ENCODE results near the gene MRPS33. TPM values are rescaled to one million over a fixed set of nuclear protein-coding genes. Genes with fewer than 3 reads are reported as not detected.
"Not testable (repeated sequence)": the region's sequence is repeated elsewhere in the genome, so short reads cannot be mapped to it uniquely, and the experiment has no call there.

Gene MRPS33
- total RNA-seq, 1 experiment from 2014 or later = 57.1 TPM

DNA sequence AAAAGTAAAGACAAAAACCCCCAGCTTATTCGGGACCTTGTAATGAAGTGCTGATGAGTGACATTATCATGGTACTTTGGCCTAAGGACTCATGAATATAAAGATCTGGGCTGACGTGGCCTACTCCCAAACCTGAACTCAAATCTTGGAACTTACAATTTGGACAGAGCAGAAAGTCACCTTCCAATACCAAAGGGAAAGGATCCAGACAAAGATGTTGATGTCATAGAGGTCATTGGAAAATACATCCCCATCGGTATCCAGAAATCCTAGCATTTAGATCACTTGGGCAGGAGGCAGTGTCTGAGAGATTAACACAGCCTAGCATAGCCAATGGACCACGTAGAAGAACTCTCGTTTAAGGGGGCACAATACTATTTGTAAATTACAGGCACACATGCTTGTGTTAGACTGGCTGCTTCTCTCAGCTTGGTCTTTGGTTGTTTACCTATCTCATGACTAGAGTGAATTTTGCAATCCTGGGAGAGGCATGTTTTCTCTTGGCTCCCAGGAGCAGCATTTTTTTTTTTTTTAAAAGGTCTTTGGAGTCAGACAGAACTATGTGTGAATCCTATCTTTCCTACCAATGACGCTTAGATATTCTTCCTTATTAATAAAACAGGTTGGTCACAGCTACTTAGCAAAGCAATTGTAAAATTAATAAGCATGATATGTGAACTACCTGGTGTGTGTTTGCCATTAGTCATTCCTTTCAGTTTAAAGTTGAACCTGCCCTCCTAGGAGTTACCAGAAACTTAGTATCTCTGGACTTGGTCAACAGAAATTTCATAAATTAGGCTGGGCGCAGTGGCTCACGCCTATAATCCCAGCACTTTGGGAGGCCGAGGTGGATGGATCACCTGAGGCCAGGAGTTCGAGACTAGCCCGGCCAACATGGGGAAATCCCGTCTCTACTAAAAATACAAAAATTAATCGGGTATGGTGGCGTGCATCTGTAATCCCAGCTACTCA lies 27.8 kb upstream of the MRPS33 start:
- BruUV-seq (replicated peaks) = no TSS peak
- ChIA-PET POLR2A (ENCODE audit: unreplicated experiment) (no interaction called here), CTCF (no interaction called here)
- intact Hi-C loops (cut with micrococcal nuclease) = no loop called here
- Histone ChIP-seq H3K79me2 (ENCODE audit: low read length) (no peaks in the 10 kb centered on the region), H3K9ac (ENCODE audit: low read length) (no peak overlapping the region), H3K27ac (ENCODE audit: low read length) (no peak overlapping the region), H4K20me1 (ENCODE audit: low read length) (no peaks in the 10 kb centered on the region), H3K36me3 (ENCODE audit: low read depth, low read length) (no peaks in the 10 kb centered on the region), H2AFZ (ENCODE audit: low read length) (no peak overlapping the region), H3K4me2 (ENCODE audit: low read length) (no peak overlapping the region), H3K9me2 (replicated peaks; ENCODE audit: low read length) (no peaks in the 10 kb centered on the region), H3K9me3 (ENCODE audit: low read length) (no peaks in the 10 kb centered on the region), H3F3A (ENCODE audit: low read length, unreplicated experiment) (no peaks in the 10 kb centered on the region), H3K4me1 (ENCODE audit: insufficient read depth, low read length) (no peaks in the 10 kb centered on the region), H3K27me3 (ENCODE audit: low read length) (peaks cover 31% of the 10 kb centered on the region; the same call in 1 of the 2 replicates), H3K4me3 (ENCODE audit: low read length) (no peak overlapping the region)
- DNase-seq (peak; percentile 27), ATAC-seq (no peak)
- TF ChIP-seq EZH2 (IDR thresholded peaks at IDR 0.05; ENCODE audit: low read length, unreplicated experiment) (no peak), EZH2phosphoT487 (IDR thresholded peaks at IDR 0.05; ENCODE audit: borderline replicate concordance, low read length) (no peak)
- TF ChIP-seq, protein P1, sequence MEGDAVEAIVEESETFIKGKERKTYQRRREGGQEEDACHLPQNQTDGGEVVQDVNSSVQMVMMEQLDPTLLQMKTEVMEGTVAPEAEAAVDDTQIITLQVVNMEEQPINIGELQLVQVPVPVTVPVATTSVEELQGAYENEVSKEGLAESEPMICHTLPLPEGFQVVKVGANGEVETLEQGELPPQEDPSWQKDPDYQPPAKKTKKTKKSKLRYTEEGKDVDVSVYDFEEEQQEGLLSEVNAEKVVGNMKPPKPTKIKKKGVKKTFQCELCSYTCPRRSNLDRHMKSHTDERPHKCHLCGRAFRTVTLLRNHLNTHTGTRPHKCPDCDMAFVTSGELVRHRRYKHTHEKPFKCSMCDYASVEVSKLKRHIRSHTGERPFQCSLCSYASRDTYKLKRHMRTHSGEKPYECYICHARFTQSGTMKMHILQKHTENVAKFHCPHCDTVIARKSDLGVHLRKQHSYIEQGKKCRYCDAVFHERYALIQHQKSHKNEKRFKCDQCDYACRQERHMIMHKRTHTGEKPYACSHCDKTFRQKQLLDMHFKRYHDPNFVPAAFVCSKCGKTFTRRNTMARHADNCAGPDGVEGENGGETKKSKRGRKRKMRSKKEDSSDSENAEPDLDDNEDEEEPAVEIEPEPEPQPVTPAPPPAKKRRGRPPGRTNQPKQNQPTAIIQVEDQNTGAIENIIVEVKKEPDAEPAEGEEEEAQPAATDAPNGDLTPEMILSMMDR (conservative IDR thresholded peaks at IDR 0.05; ENCODE audit: low read depth, low read length) = no peak

DNA sequence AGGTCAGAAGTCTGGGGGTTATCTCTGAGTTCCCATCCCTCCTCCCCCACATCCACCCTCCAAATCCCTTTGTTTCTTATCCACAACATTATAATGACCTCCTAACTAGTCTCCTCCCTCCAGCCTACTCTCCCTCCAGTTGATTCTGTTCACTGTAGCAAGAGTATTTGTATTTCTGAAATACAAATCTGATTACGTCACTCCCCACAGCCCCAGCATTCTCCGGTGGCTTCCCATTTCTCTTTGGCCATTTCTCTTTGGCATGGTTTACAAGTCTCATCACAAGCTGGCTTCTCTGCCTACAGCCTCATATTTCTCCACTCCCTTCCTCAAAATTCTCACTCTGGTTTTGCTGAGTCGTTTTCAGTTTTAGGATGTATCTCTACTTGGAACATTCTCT lies 24.6 kb upstream of the MRPS33 start:
- Histone ChIP-seq H3K36me3 (ENCODE audit: low read depth, low read length) (no peaks in the 10 kb centered on the region), H3K27me3 (ENCODE audit: low read length) (peaks cover 11% of the 10 kb centered on the region; the same call in 1 of the 2 replicates), H3K4me3 (ENCODE audit: low read length) (no peak overlapping the region), H3K4me2 (ENCODE audit: low read length) (no peak overlapping the region), H3K79me2 (ENCODE audit: low read length) (no peaks in the 10 kb centered on the region), H3F3A (ENCODE audit: low read length, unreplicated experiment) (no peaks in the 10 kb centered on the region), H3K9me3 (ENCODE audit: low read length) (no peaks in the 10 kb centered on the region), H3K9ac (ENCODE audit: low read length) (no peak overlapping the region), H3K9me2 (replicated peaks; ENCODE audit: low read length) (no peaks in the 10 kb centered on the region), H3K4me1 (ENCODE audit: insufficient read depth, low read length) (no peaks in the 10 kb centered on the region), H2AFZ (ENCODE audit: low read length) (no peak overlapping the region), H4K20me1 (ENCODE audit: low read length) (no peaks in the 10 kb centered on the region), H3K27ac (ENCODE audit: low read length) (no peak overlapping the region)
- DNase-seq = no peak
- intact Hi-C loops (cut with micrococcal nuclease) = no loop called here
- BruUV-seq (replicated peaks) = no TSS peak
- TF ChIP-seq, protein P1 (conservative IDR thresholded peaks at IDR 0.05; ENCODE audit: low read depth, low read length) = no peak
- TF ChIP-seq EZH2phosphoT487 (IDR thresholded peaks at IDR 0.05; ENCODE audit: borderline replicate concordance, low read length) (no peak), EZH2 (IDR thresholded peaks at IDR 0.05; ENCODE audit: low read length, unreplicated experiment) (no peak)
- ChIA-PET POLR2A (ENCODE audit: unreplicated experiment) (no interaction called here), CTCF (no interaction called here)
- ATAC-seq = no peak

DNA sequence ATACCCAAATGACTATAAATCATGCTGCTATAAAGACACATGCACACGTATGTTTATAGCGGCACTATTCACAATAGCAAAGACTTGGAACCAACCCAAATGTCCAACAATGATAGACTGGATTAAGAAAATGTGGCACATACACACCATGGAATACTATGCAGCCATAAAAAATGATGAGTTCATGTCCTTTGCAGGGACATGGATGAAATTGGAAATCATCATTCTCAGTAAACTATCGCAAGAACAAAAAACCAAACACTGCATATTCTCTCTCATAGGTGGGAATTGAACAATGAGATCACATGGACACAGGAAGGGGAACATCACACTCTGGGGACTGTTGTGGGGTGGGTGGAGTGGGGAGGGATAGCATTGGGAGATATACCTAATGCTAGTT lies 23.3 kb upstream of the MRPS33 start:
- H3K4me1 ChIP-seq (ENCODE audit: insufficient read depth, low read length); H3K4me2 ChIP-seq (ENCODE audit: low read length); H4K20me1 ChIP-seq (ENCODE audit: low read length); BruUV-seq (replicated peaks); CTCF ChIA-PET; H3K4me3 ChIP-seq (ENCODE audit: low read length); H3K36me3 ChIP-seq (ENCODE audit: low read depth, low read length); H3F3A ChIP-seq (ENCODE audit: low read length, unreplicated experiment); H2AFZ ChIP-seq (ENCODE audit: low read length); H3K9me2 ChIP-seq (replicated peaks; ENCODE audit: low read length); H3K27me3 ChIP-seq (ENCODE audit: low read length); H3K9ac ChIP-seq (ENCODE audit: low read length); H3K79me2 ChIP-seq (ENCODE audit: low read length); ATAC-seq; H3K27ac ChIP-seq (ENCODE audit: low read length); H3K9me3 ChIP-seq (ENCODE audit: low read length); POLR2A ChIA-PET (ENCODE audit: unreplicated experiment); DNase-seq; intact Hi-C loops (cut with micrococcal nuclease): not testable (repeated sequence)

DNA sequence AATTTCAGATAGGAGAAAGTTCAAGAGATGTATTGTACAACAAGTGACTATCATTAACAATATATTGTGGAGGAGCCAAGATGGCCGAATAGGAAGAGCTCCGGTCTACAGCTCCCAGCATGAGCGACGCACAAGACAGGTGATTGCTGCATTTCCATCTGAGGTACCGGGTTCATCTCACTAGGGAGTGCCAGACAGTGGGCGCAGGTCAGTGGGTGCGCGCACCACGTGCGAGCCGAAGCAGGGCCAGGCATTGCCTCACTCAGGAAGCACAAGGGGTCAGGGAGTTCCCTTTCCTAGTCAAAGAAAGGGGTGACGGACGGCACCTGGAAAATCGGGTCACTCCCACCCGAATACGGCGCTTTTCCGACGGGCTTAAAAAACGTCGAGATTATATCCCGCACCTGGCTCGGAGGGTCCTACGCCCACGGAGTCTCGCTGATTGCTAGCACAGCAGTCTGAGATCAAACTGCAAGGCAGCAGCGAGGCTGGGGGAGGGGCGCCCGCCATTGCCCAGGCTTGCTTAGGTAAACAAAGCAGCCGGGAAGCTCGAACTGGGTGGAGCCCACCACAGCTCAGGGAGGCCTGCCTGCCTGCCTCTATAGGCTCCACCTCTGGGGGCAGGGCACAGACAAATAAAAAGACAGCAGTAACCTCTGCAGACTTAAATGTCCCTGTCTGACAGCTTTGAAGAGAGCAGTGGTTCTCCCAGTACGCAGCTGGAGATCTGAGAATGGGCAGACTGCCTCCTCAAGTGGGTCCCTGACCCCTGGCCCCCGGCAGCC lies 18.0 kb upstream of the MRPS33 start:
- H3K4me2 ChIP-seq (ENCODE audit: low read length); ATAC-seq; H3K27me3 ChIP-seq (ENCODE audit: low read length); H2AFZ ChIP-seq (ENCODE audit: low read length); H3K4me3 ChIP-seq (ENCODE audit: low read length); H3F3A ChIP-seq (ENCODE audit: low read length, unreplicated experiment); H3K9ac ChIP-seq (ENCODE audit: low read length); H3K36me3 ChIP-seq (ENCODE audit: low read depth, low read length); H3K4me1 ChIP-seq (ENCODE audit: insufficient read depth, low read length); BruUV-seq (replicated peaks); intact Hi-C loops (cut with micrococcal nuclease); H3K9me3 ChIP-seq (ENCODE audit: low read length); H3K79me2 ChIP-seq (ENCODE audit: low read length); DNase-seq; H3K9me2 ChIP-seq (replicated peaks; ENCODE audit: low read length); CTCF ChIA-PET; H3K27ac ChIP-seq (ENCODE audit: low read length); H4K20me1 ChIP-seq (ENCODE audit: low read length): not testable (repeated sequence)
- POLR2A ChIA-PET (ENCODE audit: unreplicated experiment) = interaction anchor here (0.7 kb wide), 1 partner anchor 519 kb away, joined by 5 read pairs; the partner anchor contains the start of gene AGK

All from PC-3 (cell line).